PFSK-1 (cell line): ENCODE measurements around the gene GNG3.

Experiments used
- POLR2AphosphoS5 ChIP-seq: IDR thresholded peaks from 2 replicates; pipeline ENCODE4 v1.6.1; 2012; ENCODE audit warnings: low read depth, mild to moderate bottlenecking, control low read depth, low read length, moderate library complexity
- TAF1 ChIP-seq: IDR thresholded peaks from 2 replicates; pipeline ENCODE4 v1.6.1; 2012; ENCODE audit warnings: low read length, control low read depth, borderline replicate concordance; ENCODE audit not compliant: insufficient read depth

- TF ChIP-seq POLR2AphosphoS5 = no peak
- TF ChIP-seq TAF1 = no peak
Observed at GRCh38 chr11:62706850-62707247, 627 bp upstream of the GNG3 start.
